Loucy (cell line): ENCODE measurements around the gene AP5Z1.

Experiments used
- EZH2phosphoT487 ChIP-seq: fragments of 200-600 bp; IDR thresholded peaks from 2 replicates; pipeline ENCODE4 v1.6.1; 2018; ENCODE audit warnings: antibody characterized with exemption, mild to moderate bottlenecking, moderate library complexity, borderline replicate concordance
- TF ChIP-seq, protein P1 (sequence below): fragments of 200-600 bp; sonication (generic); conservative IDR thresholded peaks from 2 replicates; pipeline ENCODE4 v1.5.1; 2014; ENCODE audit warnings: mild to moderate bottlenecking, antibody characterized with exemption, low read length

DNA sequence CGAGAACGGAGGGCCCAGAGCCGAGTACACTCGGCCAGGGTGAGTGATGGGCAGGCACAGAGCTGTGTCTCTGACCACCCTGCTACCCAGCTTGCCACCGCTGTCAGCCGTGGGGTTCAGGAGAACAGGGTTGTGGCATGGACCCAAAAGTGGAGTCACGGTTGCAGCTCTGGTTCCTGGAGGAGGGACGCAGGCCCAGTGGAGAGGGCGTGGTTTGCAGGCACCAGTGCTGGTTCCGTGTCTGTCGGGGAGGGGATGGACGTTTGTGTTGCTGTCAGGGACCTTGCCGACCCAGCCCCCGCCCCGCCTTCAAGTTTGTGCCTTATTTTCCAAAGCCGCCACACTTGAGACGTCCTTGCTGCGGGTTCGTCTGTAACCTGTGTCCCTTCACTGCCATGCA lies 45.1 kb upstream of the AP5Z1 start:
- no peak for TF ChIP-seq EZH2phosphoT487
- TF ChIP-seq, protein P1, sequence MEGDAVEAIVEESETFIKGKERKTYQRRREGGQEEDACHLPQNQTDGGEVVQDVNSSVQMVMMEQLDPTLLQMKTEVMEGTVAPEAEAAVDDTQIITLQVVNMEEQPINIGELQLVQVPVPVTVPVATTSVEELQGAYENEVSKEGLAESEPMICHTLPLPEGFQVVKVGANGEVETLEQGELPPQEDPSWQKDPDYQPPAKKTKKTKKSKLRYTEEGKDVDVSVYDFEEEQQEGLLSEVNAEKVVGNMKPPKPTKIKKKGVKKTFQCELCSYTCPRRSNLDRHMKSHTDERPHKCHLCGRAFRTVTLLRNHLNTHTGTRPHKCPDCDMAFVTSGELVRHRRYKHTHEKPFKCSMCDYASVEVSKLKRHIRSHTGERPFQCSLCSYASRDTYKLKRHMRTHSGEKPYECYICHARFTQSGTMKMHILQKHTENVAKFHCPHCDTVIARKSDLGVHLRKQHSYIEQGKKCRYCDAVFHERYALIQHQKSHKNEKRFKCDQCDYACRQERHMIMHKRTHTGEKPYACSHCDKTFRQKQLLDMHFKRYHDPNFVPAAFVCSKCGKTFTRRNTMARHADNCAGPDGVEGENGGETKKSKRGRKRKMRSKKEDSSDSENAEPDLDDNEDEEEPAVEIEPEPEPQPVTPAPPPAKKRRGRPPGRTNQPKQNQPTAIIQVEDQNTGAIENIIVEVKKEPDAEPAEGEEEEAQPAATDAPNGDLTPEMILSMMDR: no peak
